Liver (tissue), 9 donors: ENCODE results near the gene RB1. TPM values are rescaled to one million over a fixed set of nuclear protein-coding genes. Genes with fewer than 3 reads are reported as not detected.

Experiments
- DNase-seq: peaks from one replicate; pipeline ENCODE4 v3.0.0-alpha.2; 2017; ENCODE audit warnings: low spot score
- H3K27ac ChIP-seq, 2 donors: one replicate each; pipeline ENCODE4 v1.7.0; 2013; ENCODE audit warnings: inconsistent platforms in 2 of 2, low read length in 2 of 2, control low read depth in 1 of 2, low read depth in 1 of 2, mild to moderate bottlenecking in 1 of 2
- H3K27me3 ChIP-seq, 4 donors: one replicate each; pipeline versions ENCODE4 v1.6.1 to v1.7.0; 2013; ENCODE audit warnings: low read length in 3 of 4, inconsistent platforms in 1 of 4, mild to moderate bottlenecking in 1 of 4, moderate library complexity in 1 of 4; ENCODE audit not compliant: control insufficient read depth in 4 of 4, insufficient read depth in 4 of 4
- H3K36me3 ChIP-seq, 4 donors: one replicate each; pipeline versions ENCODE4 v1.6.1 to v1.7.0; 2013; ENCODE audit warnings: low read length in 3 of 4, mild to moderate bottlenecking in 3 of 4, low read depth in 1 of 4, moderate library complexity in 1 of 4; ENCODE audit not compliant: control insufficient read depth in 4 of 4, insufficient read depth in 3 of 4
- H3K4me1 ChIP-seq, 4 donors: one replicate each; pipeline versions ENCODE4 v1.6.1 to v1.7.0; 2013; ENCODE audit warnings: low read length in 3 of 4, mild to moderate bottlenecking in 3 of 4, moderate library complexity in 1 of 4; ENCODE audit not compliant: control insufficient read depth in 4 of 4, insufficient read depth in 4 of 4
- H3K4me3 ChIP-seq, 3 donors: one replicate each; pipeline versions ENCODE4 v1.6.1 to v1.7.0; 2013; ENCODE audit warnings: low read length in 3 of 3, control low read depth in 1 of 3, low read depth in 1 of 3, mild to moderate bottlenecking in 1 of 3
- H3K9ac ChIP-seq, 2 donors: one replicate each; pipeline ENCODE4 v1.7.0; 2013; ENCODE audit warnings: low read length in 2 of 2, mild to moderate bottlenecking in 2 of 2, moderate library complexity in 2 of 2, control low read depth in 1 of 2, low read depth in 1 of 2
- H3K9me3 ChIP-seq, 4 donors: one replicate each; pipeline versions ENCODE4 v1.6.1 to v1.7.0; 2013; ENCODE audit warnings: low read length in 3 of 4; ENCODE audit not compliant: control insufficient read depth in 4 of 4
- CTCF ChIP-seq: fragments of 150-350 bp; IDR thresholded peaks from 2 replicates; pipeline ENCODE4 v1.5.1; 2017; ENCODE audit warnings: improper control_type of control experiment, low read depth, low read length; ENCODE audit not compliant: missing input control
- EGR1 ChIP-seq, 2 donors: IDR thresholded peaks; 2 replicates each; pipeline ENCODE4 v1.6.1; 2016 to 2018; ENCODE audit warnings: antibody characterized with exemption in 2 of 2, low read depth in 2 of 2
- FOXA1 ChIP-seq: IDR thresholded peaks from 2 replicates; pipeline ENCODE4 v1.6.1; 2016; ENCODE audit warnings: antibody characterized with exemption
- FOXA2 ChIP-seq: IDR thresholded peaks from 2 replicates; pipeline ENCODE4 v1.6.1; 2016; ENCODE audit warnings: antibody characterized with exemption
- GABPA ChIP-seq, 2 donors: IDR thresholded peaks in 1 of 2; conservative IDR thresholded peaks in 1 of 2; 2 replicates each; pipeline ENCODE4 v1.6.1; 2016; ENCODE audit warnings: antibody characterized with exemption in 2 of 2, mild to moderate bottlenecking in 1 of 2, moderate library complexity in 1 of 2
- HNF4A ChIP-seq, 2 donors: conservative IDR thresholded peaks; 2 replicates each; pipeline ENCODE4 v1.6.1; 2016; ENCODE audit warnings: antibody characterized with exemption in 2 of 2, mild to moderate bottlenecking in 2 of 2
- HNF4G ChIP-seq: IDR thresholded peaks from 2 replicates; pipeline ENCODE4 v1.6.1; 2016; ENCODE audit warnings: antibody characterized with exemption
- JUND ChIP-seq, 2 donors: IDR thresholded peaks; 2 replicates each; pipeline ENCODE4 v1.6.1; 2016; ENCODE audit warnings: antibody characterized with exemption in 2 of 2
- MAX ChIP-seq: IDR thresholded peaks from 2 replicates; pipeline ENCODE4 v1.6.1; 2016; ENCODE audit warnings: antibody characterized with exemption
- NR2F2 ChIP-seq: IDR thresholded peaks from 2 replicates; pipeline ENCODE4 v1.6.1; 2016; ENCODE audit warnings: antibody characterized with exemption
- RAD21 ChIP-seq, 2 donors: IDR thresholded peaks; 2 replicates each; pipeline ENCODE4 v1.6.1; 2016; ENCODE audit warnings: antibody characterized with exemption in 2 of 2, mild to moderate bottlenecking in 2 of 2
- RXRA ChIP-seq, 2 donors: IDR thresholded peaks; 2 replicates each; pipeline ENCODE4 v1.6.1; 2017 to 2018; ENCODE audit warnings: antibody characterized with exemption in 2 of 2, mild to moderate bottlenecking in 1 of 2
- SP1 ChIP-seq: IDR thresholded peaks from 2 replicates; pipeline ENCODE4 v1.6.1; 2018; ENCODE audit warnings: antibody characterized with exemption, mild to moderate bottlenecking
- TAF1 ChIP-seq: conservative IDR thresholded peaks from 2 replicates; pipeline ENCODE4 v1.6.1; 2016; ENCODE audit warnings: antibody characterized with exemption, mild to moderate bottlenecking
- YY1 ChIP-seq: IDR thresholded peaks from 2 replicates; pipeline ENCODE4 v1.6.1; 2016; ENCODE audit warnings: antibody characterized with exemption, mild to moderate bottlenecking
- ZBTB33 ChIP-seq: IDR thresholded peaks from 2 replicates; pipeline ENCODE4 v1.6.1; 2016; ENCODE audit warnings: antibody characterized with exemption
- WGBS: extraction: QIAGEN DNeasy Blood & Tissue Kit; methylation state at CpG from one replicate; pipeline ENCODE4 v1.1.7; 2013; 5-methylcytosine and 5-hydroxymethylcytosine counted together
- polyA plus RNA-seq, 2 donors: library from polyadenylated mRNA; stranded (reverse) in 1 of 2; unstranded in 1 of 2; fragments of 200-250 nt in 1 of 2; fragments of >200 nt in 1 of 2; fragmentation: Nextera tagmentation in 1 of 2; extraction: Ambion mirVana in 1 of 2; gene quantifications; one replicate each; pipeline versions ENCODE4 v1.2.1 to v1.2.3, GENCODE V29; 2013 to 2015
- total RNA-seq, 2 donors: library from RNA; depleted of rRNA; stranded (reverse); fragments of >200 nt; gene quantifications; one replicate each; pipeline ENCODE4 v1.2.3, GENCODE V29; 2014
- TF ChIP-seq, protein P1 (sequence below): IDR thresholded peaks from 2 replicates; pipeline ENCODE4 v1.6.1; 2016; ENCODE audit warnings: antibody characterized with exemption
- TF ChIP-seq, protein P2 (sequence below): IDR thresholded peaks from 2 replicates; pipeline ENCODE4 v1.6.1; 2016; ENCODE audit warnings: antibody characterized with exemption, mild to moderate bottlenecking
- donor health status: healthy.
- donor health status: healthy.
- donor health status: healthy.
- donor health status: healthy.
- donor health status: healthy.

Gene RB1
- total and polyA plus RNA-seq, 4 donors = 6.6 to 30.6 (median 8.9) TPM

DNA sequence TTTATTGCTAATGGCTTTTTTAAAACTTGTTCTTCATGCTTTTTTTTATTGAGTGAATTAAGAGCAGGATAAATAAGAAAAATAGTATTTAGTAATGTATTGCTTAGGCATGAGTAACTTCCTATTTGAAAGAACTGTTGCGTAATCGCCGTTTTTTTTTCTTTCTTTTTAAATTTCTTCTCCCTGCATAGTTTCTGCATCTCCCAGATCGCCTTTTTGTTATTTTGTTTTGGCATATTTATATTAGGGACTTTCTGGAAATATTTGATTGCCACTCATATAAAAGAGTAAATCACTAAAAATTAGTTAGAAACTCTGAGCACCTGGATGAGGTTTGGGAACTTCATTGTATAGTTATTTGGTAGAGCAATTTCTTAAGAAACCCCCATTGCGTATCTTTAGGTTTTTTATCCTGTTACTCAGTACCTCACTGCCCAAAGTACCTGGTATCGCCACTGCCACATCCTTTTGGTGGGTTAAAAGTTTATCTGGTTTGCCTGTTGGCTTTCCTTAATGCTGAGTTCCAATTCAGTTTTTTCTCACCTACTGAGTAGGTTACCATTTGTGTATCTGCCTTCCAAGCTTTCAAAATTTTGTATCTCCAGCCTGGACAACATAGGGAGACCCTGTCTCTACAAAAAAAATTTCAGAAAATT is 145.5 kb downstream of the RB1 start:
- TF ChIP-seq FOXA1 = no peak
- TF ChIP-seq EGR1 (IDR thresholded peaks at IDR 0.05; ENCODE audit: low read depth in 2 of 2) = no peak
- TF ChIP-seq MAX = no peak
- TF ChIP-seq ZBTB33 = no peak
- TF ChIP-seq HNF4A (conservative IDR thresholded peaks at IDR 0.05) = no peak
- TF ChIP-seq GABPA (IDR thresholded peaks at IDR 0.05 in 1 of 2, conservative IDR thresholded peaks at IDR 0.05 in 1 of 2) = no peak
- TF ChIP-seq TAF1 = no peak
- TF ChIP-seq, protein P1, sequence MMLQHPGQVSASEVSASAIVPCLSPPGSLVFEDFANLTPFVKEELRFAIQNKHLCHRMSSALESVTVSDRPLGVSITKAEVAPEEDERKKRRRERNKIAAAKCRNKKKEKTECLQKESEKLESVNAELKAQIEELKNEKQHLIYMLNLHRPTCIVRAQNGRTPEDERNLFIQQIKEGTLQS = no peak
- no peak for TF ChIP-seq RXRA (IDR thresholded peaks at IDR 0.05)
- no peak for TF ChIP-seq JUND (IDR thresholded peaks at IDR 0.05)
- no peak for TF ChIP-seq RAD21 (IDR thresholded peaks at IDR 0.05)
- TF ChIP-seq, protein P2, sequence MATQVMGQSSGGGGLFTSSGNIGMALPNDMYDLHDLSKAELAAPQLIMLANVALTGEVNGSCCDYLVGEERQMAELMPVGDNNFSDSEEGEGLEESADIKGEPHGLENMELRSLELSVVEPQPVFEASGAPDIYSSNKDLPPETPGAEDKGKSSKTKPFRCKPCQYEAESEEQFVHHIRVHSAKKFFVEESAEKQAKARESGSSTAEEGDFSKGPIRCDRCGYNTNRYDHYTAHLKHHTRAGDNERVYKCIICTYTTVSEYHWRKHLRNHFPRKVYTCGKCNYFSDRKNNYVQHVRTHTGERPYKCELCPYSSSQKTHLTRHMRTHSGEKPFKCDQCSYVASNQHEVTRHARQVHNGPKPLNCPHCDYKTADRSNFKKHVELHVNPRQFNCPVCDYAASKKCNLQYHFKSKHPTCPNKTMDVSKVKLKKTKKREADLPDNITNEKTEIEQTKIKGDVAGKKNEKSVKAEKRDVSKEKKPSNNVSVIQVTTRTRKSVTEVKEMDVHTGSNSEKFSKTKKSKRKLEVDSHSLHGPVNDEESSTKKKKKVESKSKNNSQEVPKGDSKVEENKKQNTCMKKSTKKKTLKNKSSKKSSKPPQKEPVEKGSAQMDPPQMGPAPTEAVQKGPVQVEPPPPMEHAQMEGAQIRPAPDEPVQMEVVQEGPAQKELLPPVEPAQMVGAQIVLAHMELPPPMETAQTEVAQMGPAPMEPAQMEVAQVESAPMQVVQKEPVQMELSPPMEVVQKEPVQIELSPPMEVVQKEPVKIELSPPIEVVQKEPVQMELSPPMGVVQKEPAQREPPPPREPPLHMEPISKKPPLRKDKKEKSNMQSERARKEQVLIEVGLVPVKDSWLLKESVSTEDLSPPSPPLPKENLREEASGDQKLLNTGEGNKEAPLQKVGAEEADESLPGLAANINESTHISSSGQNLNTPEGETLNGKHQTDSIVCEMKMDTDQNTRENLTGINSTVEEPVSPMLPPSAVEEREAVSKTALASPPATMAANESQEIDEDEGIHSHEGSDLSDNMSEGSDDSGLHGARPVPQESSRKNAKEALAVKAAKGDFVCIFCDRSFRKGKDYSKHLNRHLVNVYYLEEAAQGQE = no peak
- TF ChIP-seq YY1 = no peak
- no peak for TF ChIP-seq SP1
- TF ChIP-seq HNF4G = no peak
- no peak for TF ChIP-seq CTCF
- no peak for TF ChIP-seq FOXA2
- TF ChIP-seq NR2F2 = no peak
- no peak overlapping the region for H3K4me3 ChIP-seq
- no peaks in the 10 kb centered on the region for H3K27me3 ChIP-seq
- no peaks in the 10 kb centered on the region for H3K36me3 ChIP-seq
- H3K27ac ChIP-seq = no peak overlapping the region
- DNase-seq = no peak
- H3K9ac ChIP-seq = no peak overlapping the region
- peaks cover 0 to 6% (median 1%) of the 10 kb centered on the region in 4 donors for H3K9me3 ChIP-seq
- 55% methylated on average over 6 of the region's 6 CpGs for WGBS
- no peaks in the 10 kb centered on the region for H3K4me1 ChIP-seq
